HG03354 (cell line): ENCODE results near the gene GPR25.

Experiments
- ATAC-seq: cut with Tn5 transposase; IDR thresholded peaks from one replicate; pipeline ENCODE4 v1.9.1; 2021; ENCODE audit warnings: mild to moderate bottlenecking; ENCODE audit not compliant: unreplicated experiment, poor library complexity, severe bottlenecking

The GPR25 gene

GRCh38 chr1:200872446-200873115 lies at the start of gene GPR25:
TSS of gene GPR25 (plus strand) at chr1:200872981. CDS start at chr1:200873038, 57 bp downstream.
- ATAC-seq = no peak

GRCh38 chr1:200831091-200831490 lies 41.7 kb upstream of the GPR25 start:
- no peak for ATAC-seq

DNA sequence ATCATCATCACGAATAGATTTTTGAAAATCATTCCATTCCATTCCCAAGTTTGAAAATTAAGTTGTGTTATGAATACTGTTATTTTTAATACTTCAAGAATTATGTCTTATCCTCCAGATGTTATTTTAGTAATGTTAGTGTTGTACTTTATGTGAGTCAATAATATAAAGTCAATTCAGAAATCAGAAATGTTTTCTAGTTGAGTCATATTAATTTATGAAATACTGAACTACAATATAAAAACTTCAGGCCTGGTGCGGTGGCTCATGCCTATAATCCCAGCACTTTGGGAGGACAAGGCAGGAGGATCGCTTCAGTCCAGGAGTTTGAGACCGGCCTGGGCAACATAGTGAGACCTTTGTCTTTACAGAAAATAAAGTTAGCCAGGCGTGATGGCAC lies 38.4 kb upstream of the GPR25 start:
- no peak for ATAC-seq

DNA sequence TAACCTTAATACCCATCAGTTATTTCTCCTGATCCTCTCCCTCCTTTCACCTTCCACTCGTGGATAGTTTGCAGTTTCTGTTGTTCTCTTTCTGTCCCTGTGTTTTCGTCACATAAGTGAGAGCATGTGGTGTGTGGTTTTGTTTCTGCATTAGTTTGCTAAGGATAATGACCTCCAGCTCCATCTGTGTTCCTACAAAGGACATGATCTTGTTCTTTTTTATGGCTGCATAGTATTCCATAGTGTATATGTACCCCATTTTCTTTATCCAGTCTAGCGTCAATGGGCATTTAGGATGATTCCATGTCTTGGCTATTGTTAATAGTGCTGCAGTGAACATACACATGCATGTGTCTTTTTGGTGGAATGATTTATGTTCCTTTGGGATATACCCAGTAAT lies 36.6 kb upstream of the GPR25 start:
- ATAC-seq = no peak

- no peak for ATAC-seq
These were observed 34.7 kb upstream of the GPR25 start for GRCh38 chr1:200837931-200838571.

GRCh38 chr1:200838676-200839445 lies 33.9 kb upstream of the GPR25 start:
- ATAC-seq = no peak

DNA sequence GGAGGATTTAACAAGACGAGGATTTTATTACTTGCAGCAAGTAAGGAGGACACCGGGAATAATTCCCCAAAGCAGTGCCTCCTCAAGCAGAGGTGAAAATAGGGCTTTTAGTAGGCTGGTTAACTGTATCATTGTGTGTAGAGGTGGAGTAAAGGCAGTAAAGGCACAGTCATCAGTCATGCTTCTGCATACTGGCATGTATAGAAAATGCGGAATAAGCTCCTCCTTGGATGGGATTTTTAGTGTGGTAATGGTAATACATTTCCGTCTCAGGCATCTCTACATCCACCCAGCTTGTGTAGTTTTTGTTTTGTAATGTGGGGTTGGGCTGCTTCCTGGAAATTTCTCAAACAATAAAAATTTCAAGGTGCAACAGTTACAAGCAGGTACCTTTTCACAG lies 27.4 kb upstream of the GPR25 start:
- no peak for ATAC-seq

DNA sequence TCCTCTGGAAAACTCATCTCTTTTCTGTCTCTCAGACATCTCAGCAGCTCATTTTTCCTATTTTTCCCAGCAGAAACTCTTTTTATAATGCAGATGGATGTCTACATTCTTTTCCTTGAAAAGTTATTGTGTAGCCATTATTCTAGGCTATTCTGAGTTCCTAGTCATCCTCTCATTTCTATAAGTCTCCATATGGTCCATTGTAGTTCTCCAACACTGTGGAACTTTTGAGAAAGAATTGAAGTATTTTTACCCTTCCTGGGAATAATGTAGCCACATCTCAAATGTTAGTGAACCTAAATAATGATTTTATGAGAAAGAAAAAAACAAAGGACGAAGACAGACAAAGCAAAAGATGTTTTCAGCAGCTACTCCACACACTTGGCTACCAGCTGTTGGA lies 26.4 kb upstream of the GPR25 start:
- ATAC-seq = no peak

GRCh38 chr1:200849430-200849829 lies 23.4 kb upstream of the GPR25 start:
- no peak for ATAC-seq

DNA sequence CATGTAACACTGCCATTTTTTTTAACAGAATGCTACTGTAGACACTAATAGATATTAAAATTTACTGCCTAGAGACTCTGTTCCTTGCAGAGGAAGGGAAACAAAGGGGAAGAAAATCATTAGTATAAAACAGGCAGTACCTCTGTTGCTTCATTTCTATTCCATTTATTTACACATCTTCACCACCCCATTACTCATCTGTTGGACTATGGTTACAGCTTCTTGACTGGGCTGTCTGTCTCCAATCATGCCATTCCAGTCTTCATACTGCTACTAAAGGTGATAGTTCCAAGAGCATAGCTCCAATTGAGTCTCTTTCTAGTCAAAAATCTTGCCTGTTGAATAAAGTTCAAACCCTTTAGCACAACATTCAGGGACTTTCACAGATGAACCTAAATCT lies 22.2 kb upstream of the GPR25 start:
- ATAC-seq = no peak

- ATAC-seq = no peak
These were observed 15.9 kb upstream of the GPR25 start for GRCh38 chr1:200856716-200857357.

GRCh38 chr1:200857804-200858203 lies 15.0 kb upstream of the GPR25 start:
- ATAC-seq = no peak

- ATAC-seq = peak; percentile 28
These were observed 10.7 kb upstream of the GPR25 start for GRCh38 chr1:200861937-200862647.

- ATAC-seq = no peak
These were observed 9.9 kb upstream of the GPR25 start for GRCh38 chr1:200862713-200863415.

DNA sequence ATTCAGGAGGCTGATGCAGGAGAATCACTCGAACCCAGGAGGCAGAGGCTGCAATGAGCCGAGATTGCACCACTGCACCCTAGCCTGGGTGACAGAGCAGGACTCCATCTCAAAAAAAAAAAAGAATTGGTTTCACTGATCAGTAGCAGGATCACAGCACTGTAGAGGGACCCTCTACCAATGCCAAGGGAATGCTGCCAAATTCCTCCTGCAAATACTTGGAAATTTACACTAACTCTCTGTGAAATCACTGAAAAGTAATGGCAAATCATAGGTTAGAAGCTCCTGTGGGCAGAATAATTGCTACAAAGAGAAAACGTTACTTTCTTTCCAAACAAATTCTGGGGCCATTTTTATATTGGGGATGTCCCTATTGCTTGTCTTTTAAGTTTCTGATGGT lies 6.7 kb upstream of the GPR25 start:
- no peak for ATAC-seq

GRCh38 chr1:200866521-200866920 lies 6.3 kb upstream of the GPR25 start:
- ATAC-seq = peak; percentile 87

GRCh38 chr1:200867018-200867811 lies 5.6 kb upstream of the GPR25 start:
- peak; percentile 2 for ATAC-seq

- ATAC-seq = no peak
These were observed 3.4 kb upstream of the GPR25 start for GRCh38 chr1:200869376-200869752.
